ENCODE results near the gene TMC4.
"Not testable (repeated sequence)": the region's sequence is repeated elsewhere in the genome, so short reads cannot be mapped to it uniquely, and the experiment has no call there.

The TMC4 gene

GRCh38 chr19:54211235-54211634, 38.3 kb upstream of the TMC4 start:
- H3K9me3 ChIP-seq: peaks cover 14% of the 10 kb centered on the region; the same call in 1 of the 2 replicates
- no peaks in the 10 kb centered on the region for H3K27me3 ChIP-seq
- H3K36me3 ChIP-seq: peaks cover 83% of the 10 kb centered on the region
- TF ChIP-seq Cebpa-rat (IDR thresholded peaks at IDR 0.05): no peak
- peaks cover 55% of the 10 kb centered on the region for H3K4me1 ChIP-seq
- H3K4me2 ChIP-seq: peak overlapping the region; percentile 97
- peak overlapping the region; percentile 33; the same call in 1 of the 2 replicates for H3K27ac ChIP-seq
- no peak overlapping the region for H3K4me3 ChIP-seq
- peaks cover 75% of the 10 kb centered on the region for H4K20me1 ChIP-seq
- H3K9ac ChIP-seq: no peak overlapping the region; the same call in 1 of the 2 replicates

GRCh38 chr19:54209811-54210494, 37.0 kb upstream of the TMC4 start:
- Histone ChIP-seq H3K9ac (peak overlapping the region; percentile 51; the same call in 1 of the 2 replicates), H3K4me1 (peaks cover 68% of the 10 kb centered on the region), H4K20me1 (peaks cover 87% of the 10 kb centered on the region), H3K9me3 (peaks cover 14% of the 10 kb centered on the region; the same call in 1 of the 2 replicates), H3K27me3 (no peaks in the 10 kb centered on the region), H3K36me3 (peaks cover 84% of the 10 kb centered on the region), H3K4me2 (peak overlapping the region; percentile 97), H3K27ac (peak overlapping the region; percentile 51; the same call in 1 of the 2 replicates), H3K4me3 (no peak overlapping the region)
- TF ChIP-seq Cebpa-rat (IDR thresholded peaks at IDR 0.05): no peak

- Histone ChIP-seq H3K4me1 (peaks cover 75% of the 10 kb centered on the region), H3K36me3 (peaks cover 89% of the 10 kb centered on the region), H3K27ac (peak overlapping the region; percentile 51), H4K20me1 (peaks cover 94% of the 10 kb centered on the region), H3K9ac (peak overlapping the region; percentile 51; the same call in 1 of the 2 replicates), H3K9me3 (peaks cover 11% of the 10 kb centered on the region; the same call in 1 of the 2 replicates), H3K27me3 (no peaks in the 10 kb centered on the region), H3K4me2 (peak overlapping the region; percentile 97), H3K4me3 (no peak overlapping the region)
- no peak for TF ChIP-seq Cebpa-rat (IDR thresholded peaks at IDR 0.05)
Measured at GRCh38 chr19:54209058-54209810, 36.3 kb upstream of the TMC4 start.

- TF ChIP-seq Cebpa-rat (IDR thresholded peaks at IDR 0.05): no peak
- Histone ChIP-seq H3K9me3 (peaks cover 7% of the 10 kb centered on the region; the same call in 1 of the 2 replicates), H3K9ac (peak overlapping the region; percentile 51), H3K27me3 (no peaks in the 10 kb centered on the region), H3K36me3 (peaks cover 91% of the 10 kb centered on the region), H4K20me1 (peaks cover 100% of the 10 kb centered on the region), H3K4me1 (peaks cover 80% of the 10 kb centered on the region), H3K27ac (peak overlapping the region; percentile 51), H3K4me2 (peak overlapping the region; percentile 97), H3K4me3 (no peak overlapping the region)
Measured at GRCh38 chr19:54208784-54209057, 35.8 kb upstream of the TMC4 start.

GRCh38 chr19:54207983-54208783, 35.2 kb upstream of the TMC4 start:
- H4K20me1 ChIP-seq: peaks cover 100% of the 10 kb centered on the region
- peak overlapping the region; percentile 97 for H3K4me2 ChIP-seq
- H3K27ac ChIP-seq: peak overlapping the region; percentile 51
- H3K9ac ChIP-seq: peak overlapping the region; percentile 51
- no peaks in the 10 kb centered on the region for H3K27me3 ChIP-seq
- H3K4me3 ChIP-seq: no peak overlapping the region
- peaks cover 86% of the 10 kb centered on the region for H3K4me1 ChIP-seq
- peaks cover 92% of the 10 kb centered on the region for H3K36me3 ChIP-seq
- H3K9me3 ChIP-seq: 0 out of 2 replicates have a peak, but pooled peaks cover 2% of the 10 kb centered on the region
- peak; percentile 90 for TF ChIP-seq Cebpa-rat (IDR thresholded peaks at IDR 0.05)

GRCh38 chr19:54207676-54207982, 34.7 kb upstream of the TMC4 start:
- TF ChIP-seq Cebpa-rat (IDR thresholded peaks at IDR 0.05): no peak
- Histone ChIP-seq H3K4me3 (no peak overlapping the region), H3K9ac (peak overlapping the region; percentile 51; the same call in 1 of the 2 replicates), H4K20me1 (peaks cover 100% of the 10 kb centered on the region), H3K4me2 (peak overlapping the region; percentile 97), H3K36me3 (peaks cover 93% of the 10 kb centered on the region), H3K9me3 (no peaks in the 10 kb centered on the region), H3K27ac (peak overlapping the region; percentile 51; the same call in 1 of the 2 replicates), H3K27me3 (no peaks in the 10 kb centered on the region), H3K4me1 (peaks cover 91% of the 10 kb centered on the region)

GRCh38 chr19:54207193-54207592, 34.2 kb upstream of the TMC4 start:
- H3K27ac ChIP-seq, H3K4me3 ChIP-seq, H3K27me3 ChIP-seq, H3K9me3 ChIP-seq: not testable (repeated sequence)
- H3K36me3 ChIP-seq: peaks cover 93% of the 10 kb centered on the region
- H3K4me1 ChIP-seq: peaks cover 96% of the 10 kb centered on the region
- peaks cover 100% of the 10 kb centered on the region for H4K20me1 ChIP-seq
- peak overlapping the region; percentile 51 for H3K9ac ChIP-seq
- H3K4me2 ChIP-seq: peak overlapping the region; percentile 97

GRCh38 chr19:54206831-54207177, 33.8 kb upstream of the TMC4 start:
- TF ChIP-seq Cebpa-rat (IDR thresholded peaks at IDR 0.05): no peak
- Histone ChIP-seq H3K36me3 (peaks cover 93% of the 10 kb centered on the region), H3K4me2 (peak overlapping the region; percentile 97), H3K9ac (peak overlapping the region; percentile 51), H3K27me3 (no peaks in the 10 kb centered on the region), H3K4me1 (peaks cover 99% of the 10 kb centered on the region), H3K9me3 (no peaks in the 10 kb centered on the region), H4K20me1 (peaks cover 100% of the 10 kb centered on the region), H3K27ac (no peak overlapping the region), H3K4me3 (no peak overlapping the region)

GRCh38 chr19:54206030-54206830, 33.3 kb upstream of the TMC4 start:
- H3K4me2 ChIP-seq: peak overlapping the region; percentile 97
- peaks cover 96% of the 10 kb centered on the region for H3K4me1 ChIP-seq
- H3K9ac ChIP-seq: peak overlapping the region; percentile 51
- H3K4me3 ChIP-seq: no peak overlapping the region
- H3K36me3 ChIP-seq: peaks cover 93% of the 10 kb centered on the region
- no peak overlapping the region for H3K27ac ChIP-seq
- no peak for TF ChIP-seq Cebpa-rat (IDR thresholded peaks at IDR 0.05)
- H3K27me3 ChIP-seq: no peaks in the 10 kb centered on the region
- peaks cover 100% of the 10 kb centered on the region for H4K20me1 ChIP-seq
- H3K9me3 ChIP-seq: no peaks in the 10 kb centered on the region

All from BLaER1 (cell line).